HG03103 (cell line): ENCODE measurements around the gene GPAT2.
A peak's percentile ranks its signal among the peaks of the same experiment; 100 is the strongest.
"Not testable (repeated sequence)": the region's sequence is repeated elsewhere in the genome, so short reads cannot be mapped to it uniquely, and the experiment has no call there.

Source experiments
- ATAC-seq: cut with Tn5 transposase; IDR thresholded peaks from one replicate; pipeline ENCODE4 v1.9.1; 2021; ENCODE audit warnings: low read depth; ENCODE audit not compliant: unreplicated experiment

GPAT2 gene

GRCh38 chr2:96024336-96025193, 10.2 kb downstream of the GPAT2 start:
- no peak for ATAC-seq

DNA sequence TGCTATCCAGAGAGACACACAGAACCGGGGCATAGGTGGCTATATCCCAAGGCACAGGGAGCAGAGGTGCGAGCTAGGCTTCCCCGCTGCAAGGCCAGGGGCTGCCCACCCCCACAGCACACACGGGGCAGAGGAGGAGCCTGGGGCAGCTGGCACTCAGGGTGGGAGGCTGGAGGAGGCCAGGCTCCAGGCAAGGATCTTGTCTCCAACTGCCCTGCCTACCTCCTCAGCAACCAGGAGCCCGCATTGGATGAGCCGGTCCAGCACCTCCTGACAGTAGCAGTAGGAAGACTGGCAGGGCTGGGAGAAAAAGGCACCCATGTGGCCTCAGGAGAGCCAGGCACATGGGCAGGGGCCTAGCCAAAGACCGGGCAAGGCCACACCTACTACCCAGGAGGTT, 11.0 kb downstream of the GPAT2 start:
- ATAC-seq = not testable (repeated sequence)

DNA sequence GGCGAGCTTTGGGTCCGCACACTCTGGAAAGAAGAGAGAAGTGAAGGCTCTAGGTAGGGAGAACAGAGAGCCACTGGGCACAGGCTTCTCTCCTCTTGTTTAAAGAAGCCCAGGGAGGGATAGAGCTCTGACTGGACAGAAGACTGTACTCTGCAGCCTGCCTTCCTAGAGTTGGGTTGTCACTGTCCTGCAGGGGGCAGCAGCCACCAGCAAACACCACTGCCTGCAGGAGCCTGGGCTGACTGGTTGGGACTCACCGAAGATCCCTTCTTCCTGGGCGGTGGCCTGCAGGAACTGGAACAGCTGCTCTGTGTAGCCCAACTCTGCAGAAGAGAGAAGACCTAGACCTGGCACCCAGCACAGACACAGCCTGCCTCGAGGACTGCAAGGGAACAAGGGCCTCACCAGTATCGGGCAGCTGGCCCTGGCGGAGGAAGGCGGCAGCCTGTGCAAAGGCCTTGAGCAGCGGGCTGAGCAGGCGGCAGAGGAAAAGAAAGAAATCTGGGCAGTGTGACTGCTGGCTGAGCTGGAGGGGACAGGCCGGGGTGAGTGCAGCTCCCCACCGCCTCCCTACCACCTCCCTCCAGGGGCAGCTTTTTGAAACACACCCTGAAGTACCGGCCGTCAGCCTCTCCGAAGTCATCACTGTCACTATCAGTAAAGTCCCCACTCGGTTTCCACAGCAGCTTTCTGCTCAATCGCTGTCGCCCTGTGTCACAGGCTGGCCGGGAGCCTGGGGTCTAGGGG, 11.8 kb downstream of the GPAT2 start:
- ATAC-seq = peak; percentile 68

DNA sequence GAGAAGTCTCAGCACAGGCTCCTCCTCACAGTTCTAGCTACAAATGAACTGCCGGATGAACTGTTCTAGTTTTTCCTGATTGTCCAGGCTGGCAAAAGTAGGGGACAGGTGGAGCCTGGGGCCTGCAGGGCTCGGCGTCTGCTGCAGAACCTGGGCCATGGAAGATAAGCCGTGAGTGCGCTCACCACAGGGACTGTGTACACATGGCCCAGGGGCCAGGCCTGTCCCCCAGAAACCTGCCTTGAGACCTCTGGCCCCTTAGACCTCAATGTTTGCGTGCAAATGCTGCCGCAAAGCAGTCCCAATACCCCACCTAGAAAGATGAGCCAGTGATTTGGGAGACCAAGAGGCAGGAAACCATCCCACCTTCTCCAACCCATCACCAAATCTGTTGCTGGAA, 12.6 kb downstream of the GPAT2 start:
- not testable (repeated sequence) for ATAC-seq

GRCh38 chr2:96021142-96021541, 13.6 kb downstream of the GPAT2 start:
- ATAC-seq = not testable (repeated sequence)

GRCh38 chr2:96019909-96020590, 14.7 kb downstream of the GPAT2 start:
- not testable (repeated sequence) for ATAC-seq

DNA sequence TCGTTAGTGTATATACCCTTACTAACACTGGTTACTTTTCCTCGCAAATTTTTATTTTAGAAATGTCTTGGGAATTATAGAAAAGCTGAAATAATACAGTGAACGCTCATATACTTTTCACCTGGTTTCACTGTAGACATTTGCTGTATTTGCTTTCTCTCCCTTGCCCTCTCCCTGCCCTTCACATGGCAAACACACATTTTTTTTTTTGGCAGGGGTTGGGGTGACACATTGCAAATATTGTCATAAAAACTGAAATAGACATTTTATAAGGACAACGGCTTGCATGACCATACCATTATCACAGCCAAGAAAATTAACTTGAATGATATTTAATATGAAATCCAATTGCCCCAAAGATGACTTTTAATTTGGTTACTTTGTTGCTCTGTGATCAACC, 18.4 kb downstream of the GPAT2 start:
- not testable (repeated sequence) for ATAC-seq

- not testable (repeated sequence) for ATAC-seq
Observed at GRCh38 chr2:96012792-96013264, 21.9 kb downstream of the GPAT2 start.

DNA sequence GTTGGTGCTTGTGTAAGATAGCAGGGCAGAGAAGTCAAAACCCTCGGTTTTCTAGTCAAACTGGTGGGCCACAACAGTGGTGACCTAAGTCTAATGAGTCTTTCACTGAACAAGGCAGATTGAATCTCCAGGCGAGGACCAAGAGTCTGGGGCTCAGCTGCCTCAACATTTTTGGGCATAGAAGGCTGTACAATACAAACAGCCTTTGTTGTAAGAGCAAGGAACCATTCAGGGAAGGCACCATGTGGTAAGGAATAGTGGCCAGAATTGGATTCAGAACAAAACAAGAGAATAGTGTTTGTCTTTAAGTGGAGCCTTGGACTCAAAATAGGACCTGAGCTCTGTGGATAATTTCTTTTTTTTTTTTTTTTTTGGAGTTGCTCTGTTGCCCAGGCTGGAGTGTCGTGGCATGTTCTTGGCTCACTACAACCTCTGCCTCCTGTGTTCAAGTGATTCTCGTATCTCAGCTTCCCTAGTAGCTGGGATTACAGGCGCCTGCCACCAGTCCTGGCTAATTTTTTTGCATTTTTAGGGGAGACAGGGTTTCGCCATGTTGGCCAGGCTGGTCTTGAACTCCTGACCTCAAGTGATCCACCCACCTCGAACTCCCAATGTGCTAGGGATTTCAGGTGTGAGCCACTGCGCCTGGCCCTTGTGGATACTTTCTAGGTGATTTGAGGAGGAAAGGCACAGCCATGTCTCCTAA, 22.5 kb downstream of the GPAT2 start:
- not testable (repeated sequence) for ATAC-seq

GRCh38 chr2:96011129-96011455, 23.6 kb downstream of the GPAT2 start:
- peak; percentile 20 for ATAC-seq

DNA sequence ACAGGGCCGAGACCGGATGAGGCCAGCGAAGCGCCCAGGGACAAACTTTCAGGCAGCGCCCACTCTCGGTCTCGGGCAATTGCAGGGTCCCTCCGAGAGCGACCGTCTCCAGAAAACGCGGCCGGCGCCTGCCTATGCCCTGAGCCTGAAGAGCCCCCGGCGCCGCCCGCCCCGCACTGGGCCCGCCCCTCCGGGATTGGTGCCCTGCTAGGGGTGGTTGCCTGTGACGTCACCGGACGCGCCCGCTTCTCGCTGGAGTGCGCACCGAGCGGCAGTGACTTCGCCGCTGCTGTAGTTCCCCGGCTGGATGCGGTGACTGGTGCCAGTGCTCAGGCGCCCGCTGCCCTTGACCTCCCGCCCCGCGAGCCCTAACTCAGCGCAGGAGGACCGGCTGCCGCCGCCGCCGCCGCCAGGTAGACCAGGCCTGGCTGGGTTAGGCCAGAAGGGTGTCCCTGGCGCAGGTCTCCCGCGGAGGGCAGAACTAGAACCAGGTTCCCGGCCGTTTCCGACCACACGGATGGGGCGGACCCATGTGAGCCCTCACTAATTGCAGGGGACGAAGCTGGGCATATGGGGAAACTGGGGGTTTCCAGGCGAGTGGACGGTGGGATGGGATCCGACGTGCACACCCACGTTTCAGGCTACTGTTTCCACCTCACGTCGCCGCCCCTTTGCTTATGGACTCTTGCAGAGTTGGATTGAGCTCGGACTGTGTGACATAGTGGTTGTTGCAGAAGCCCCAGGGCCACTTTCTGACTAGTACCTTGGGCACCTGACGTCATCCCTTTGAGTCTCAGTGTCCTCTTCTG, 24.2 kb downstream of the GPAT2 start:
- ATAC-seq = peak; percentile 96

GRCh38 chr2:96009833-96010232, 24.9 kb downstream of the GPAT2 start:
- ATAC-seq = not testable (repeated sequence)

GRCh38 chr2:96008051-96008450, 26.7 kb downstream of the GPAT2 start:
- not testable (repeated sequence) for ATAC-seq

- ATAC-seq = not testable (repeated sequence)
Observed at GRCh38 chr2:96006248-96006647, 28.5 kb downstream of the GPAT2 start.

- ATAC-seq = peak; percentile 31
Observed at GRCh38 chr2:95992520-95993272, 42.0 kb downstream of the GPAT2 start.

DNA sequence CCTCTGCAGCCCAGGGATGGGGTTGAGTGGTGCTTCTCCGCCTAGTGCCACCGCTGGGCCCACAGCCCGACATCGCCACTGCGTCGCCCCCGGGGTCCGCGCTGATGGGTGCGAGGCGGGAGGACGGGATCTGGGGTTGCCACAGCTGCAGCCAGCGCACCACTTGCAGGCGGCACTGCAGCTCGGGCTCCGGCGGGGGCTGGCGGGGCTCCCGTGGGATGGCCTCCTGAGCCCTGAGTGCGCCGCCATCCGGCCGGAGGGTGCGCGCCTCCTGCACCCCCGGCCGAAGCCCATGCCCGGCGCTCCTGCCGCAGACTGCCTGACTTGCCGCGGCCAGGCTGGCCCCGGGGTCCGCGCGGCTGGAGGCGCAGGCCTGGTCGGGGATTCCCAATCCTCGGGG, 42.6 kb downstream of the GPAT2 start:
- peak; percentile 40 for ATAC-seq

- ATAC-seq = peak; percentile 87
Observed at GRCh38 chr2:95991351-95992094, 43.2 kb downstream of the GPAT2 start, which contains the start of gene ANKRD36C. Gene ANKRD36C, minus strand, starts transcription at chr2:95991824. Its CDS starts 116 bp downstream, at chr2:95991708.

- not testable (repeated sequence) for ATAC-seq
Observed at GRCh38 chr2:95990884-95991283, 43.8 kb downstream of the GPAT2 start.
